Transverse colon (tissue), 4 donors: ENCODE results near the gene TBCD.
A peak's percentile ranks its signal among the peaks of the same experiment; 100 is the strongest.

Experiments used
- CTCF ChIP-seq, 5 experiments: fragments of 200-600 bp in 3 of 5; fragments of 450-650 bp in 2 of 5; sonication (generic) in 3 of 5; IDR thresholded peaks; 1 replicate in 2 of 5; 2 replicates in 3 of 5; pipeline ENCODE4 v1.5.1; 2016 to 2017; ENCODE audit warnings: antibody characterized with exemption in 5 of 5, inconsistent platforms in 3 of 5, mild to moderate bottlenecking in 2 of 5, moderate library complexity in 1 of 5
- POLR2A ChIP-seq: fragments of 450-650 bp; IDR thresholded peaks from one replicate; pipeline ENCODE4 v1.6.1; 2016; ENCODE audit warnings: antibody characterized with exemption, mild to moderate bottlenecking, moderate library complexity
- POLR2AphosphoS5 ChIP-seq, 3 donors: sonication (generic); formaldehyde crosslinking; IDR thresholded peaks; one replicate each; pipeline ENCODE4 v1.6.1; 2016; ENCODE audit warnings: antibody characterized with exemption in 3 of 3

DNA sequence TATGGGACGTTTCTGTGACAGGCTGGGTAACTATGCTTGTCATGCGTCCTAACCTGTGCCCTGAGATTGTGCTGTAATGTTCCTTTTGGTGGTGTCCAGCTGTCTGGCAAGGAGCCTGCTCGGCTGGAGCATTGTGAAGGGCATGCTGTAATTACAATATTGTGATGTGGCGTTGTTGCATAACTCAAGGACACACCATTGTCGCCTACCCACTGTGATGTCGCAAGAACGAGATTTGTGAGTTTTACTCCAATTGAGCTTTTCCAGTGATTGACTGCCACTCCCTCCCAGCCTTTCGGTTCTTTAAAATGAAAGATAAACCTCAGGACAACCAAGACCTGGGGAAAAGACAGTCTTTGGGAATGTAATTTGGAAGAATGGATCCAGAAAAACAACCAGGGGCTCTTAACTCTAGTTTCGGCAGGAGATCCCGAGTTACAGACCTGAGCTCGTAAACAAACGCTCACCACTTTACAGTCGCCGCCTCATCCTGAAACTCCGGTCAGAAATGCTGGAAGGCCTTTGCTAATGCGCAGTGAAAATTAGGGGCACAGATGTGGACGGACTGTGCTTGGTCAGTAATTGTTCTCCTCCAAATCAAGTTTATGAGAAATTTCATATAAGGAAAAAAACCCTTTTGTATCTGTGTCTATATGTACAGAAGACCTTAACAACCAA is 86.7 kb downstream of the TBCD start:
- no peak for TF ChIP-seq CTCF (IDR thresholded peaks at IDR 0.05)
- TF ChIP-seq POLR2A = peak; percentile 7
- peak in 2 of 3 donors; percentile 54 to 56 for TF ChIP-seq POLR2AphosphoS5 (IDR thresholded peaks at IDR 0.05)
